OCI-LY7 (cell line): ENCODE results near the gene RC3H1.

Source experiments
- CTCF ChIP-seq: fragments of 200-600 bp; sonication (generic); conservative IDR thresholded peaks from 2 replicates; pipeline ENCODE4 v1.5.1; 2014; ENCODE audit warnings: mild to moderate bottlenecking, antibody characterized with exemption, low read length, moderate library complexity, mixed read lengths
- EZH2phosphoT487 ChIP-seq: fragments of 200-600 bp; sonication (generic); IDR thresholded peaks from 2 replicates; pipeline ENCODE4 v1.6.1; 2018; ENCODE audit warnings: low read depth, borderline replicate concordance, mild to moderate bottlenecking, mixed run types, antibody characterized with exemption, low read length, moderate library complexity, mixed read lengths

- TF ChIP-seq CTCF (no peak), EZH2phosphoT487 (no peak)
Observed at GRCh38 chr1:174058624-174059023, 36.5 kb upstream of the RC3H1 start.
